Stimulated activated CD4-positive, alpha-beta T cell treated with anti-CD3 and anti-CD28 coated beads, Interleukin-2, amount 100 ng/mL, for 4 hours (primary cell): Measurements from ENCODE around the gene PCGF5.
A peak's percentile ranks its signal among the peaks of the same experiment; 100 is the strongest.
"Not testable (repeated sequence)": the region's sequence is repeated elsewhere in the genome, so short reads cannot be mapped to it uniquely, and the experiment has no call there.

Experiments
- DNase-seq: peaks from one replicate; pipeline ENCODE4 v3.0.0-alpha.2; 2020; ENCODE audit warnings: low read depth

PCGF5 gene

DNA sequence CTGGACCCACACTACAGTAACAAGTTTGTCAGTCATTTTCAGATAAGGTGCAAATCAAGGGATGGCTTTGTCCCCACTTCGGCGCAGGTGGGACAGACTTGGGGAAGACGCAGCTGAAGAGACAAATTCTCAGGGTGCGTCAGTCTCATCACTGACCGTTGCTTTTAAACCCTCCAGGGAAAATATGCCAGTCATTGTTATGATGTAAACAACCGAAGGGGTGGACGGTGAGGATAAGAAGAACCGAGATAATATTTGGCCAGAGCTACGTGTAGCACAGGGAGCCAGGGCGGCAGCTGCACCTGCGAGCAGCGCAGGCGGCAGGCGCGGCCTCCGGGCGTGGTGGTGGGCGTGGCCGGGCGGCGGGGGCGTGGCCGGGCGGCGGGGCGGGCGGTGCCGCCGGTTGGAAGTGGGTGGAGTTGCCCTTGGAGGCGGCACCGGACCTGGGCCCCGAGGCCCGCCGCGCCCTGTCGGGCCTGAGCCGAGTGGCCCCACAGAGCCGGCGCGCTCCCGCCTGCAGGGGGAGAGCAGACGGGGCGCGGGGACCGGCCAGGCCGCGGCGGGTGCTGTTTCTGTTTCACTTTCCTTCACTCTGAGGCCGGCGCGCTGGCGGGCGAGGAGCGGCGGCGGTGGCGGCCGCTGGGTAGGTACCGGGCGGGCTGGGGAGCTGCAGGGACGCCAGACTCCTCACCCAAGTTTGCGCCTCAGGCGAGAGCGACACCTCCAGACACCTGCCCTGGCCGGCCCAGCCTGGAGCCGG, at the start of gene PCGF5:
PCGF5 (plus strand) TSS at position 470 of the 760 bp plus-strand sequence. CDS start 2,209 bp downstream, outside the sequence.
- peak; percentile 81 for DNase-seq

DNA sequence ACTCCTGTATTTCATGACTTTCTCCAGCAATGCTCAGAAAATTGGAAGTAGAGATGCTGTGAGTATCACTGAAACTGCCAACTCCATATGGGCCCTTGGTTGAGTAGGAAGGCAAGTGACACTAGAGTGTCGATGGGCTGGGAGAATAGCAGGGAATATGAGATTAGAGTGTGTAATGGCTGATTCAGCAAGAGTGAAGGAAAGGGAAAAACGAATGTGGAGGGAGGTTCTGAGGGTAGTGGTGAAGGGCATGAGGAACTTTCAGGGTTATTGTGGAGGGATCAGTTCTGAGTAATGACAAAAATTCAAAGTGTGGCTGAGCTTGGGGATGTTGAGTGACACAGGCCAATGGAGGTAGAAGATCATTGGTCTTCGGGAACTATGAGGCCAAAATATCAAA, 49.0 kb upstream of the PCGF5 start:
- no peak for DNase-seq

DNA sequence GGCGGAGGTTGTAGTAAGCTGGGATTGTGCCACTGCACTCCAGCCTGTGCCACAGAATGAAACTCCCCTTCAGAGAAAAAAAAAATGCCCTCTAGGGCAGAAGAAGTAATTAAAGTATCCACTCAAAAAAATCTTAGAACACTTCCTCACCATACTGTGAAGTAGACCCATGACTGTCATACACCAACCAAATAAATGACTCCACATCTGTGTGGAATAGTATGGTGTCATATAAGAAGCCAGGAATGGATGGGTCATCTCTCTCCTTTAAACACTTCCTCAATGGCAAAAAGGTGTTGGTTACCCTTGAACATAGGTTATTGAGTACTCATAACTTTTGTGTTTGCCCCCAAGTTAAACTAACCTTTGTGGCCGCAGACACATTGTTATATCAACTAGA, 48.1 kb upstream of the PCGF5 start:
- DNase-seq, result no peak

DNA sequence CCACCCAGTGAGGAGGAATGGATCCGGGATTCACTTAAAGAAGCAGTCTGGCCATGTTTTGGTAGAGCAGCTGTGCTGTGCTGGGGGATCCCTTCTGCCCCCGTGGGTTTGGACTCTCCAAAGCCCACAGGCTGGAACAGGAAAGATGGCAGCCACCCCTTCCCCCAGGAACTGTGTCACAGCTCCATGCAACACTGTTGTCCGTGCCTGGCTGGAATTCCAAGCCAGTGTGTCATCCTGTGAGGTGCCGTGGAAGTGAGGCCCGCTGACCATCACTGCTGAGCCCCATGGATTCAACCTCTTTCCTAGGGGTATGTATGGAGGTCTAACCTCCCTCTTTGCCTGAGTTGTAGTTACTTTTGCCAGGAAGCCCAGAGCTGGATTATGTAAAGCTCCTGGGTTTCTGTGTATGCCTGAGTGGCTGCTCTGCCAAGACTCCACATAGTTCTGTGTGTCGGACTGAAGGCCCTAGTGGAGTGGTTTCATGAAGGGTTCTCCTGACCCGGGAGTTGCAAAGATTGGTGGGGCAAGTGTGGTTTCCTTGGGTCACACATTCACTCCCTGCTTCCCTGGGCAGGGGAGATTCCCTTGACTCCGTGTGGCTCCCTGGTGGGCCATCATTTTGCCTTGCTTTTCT, 35.1 kb upstream of the PCGF5 start:
- DNase-seq, result no peak

DNA sequence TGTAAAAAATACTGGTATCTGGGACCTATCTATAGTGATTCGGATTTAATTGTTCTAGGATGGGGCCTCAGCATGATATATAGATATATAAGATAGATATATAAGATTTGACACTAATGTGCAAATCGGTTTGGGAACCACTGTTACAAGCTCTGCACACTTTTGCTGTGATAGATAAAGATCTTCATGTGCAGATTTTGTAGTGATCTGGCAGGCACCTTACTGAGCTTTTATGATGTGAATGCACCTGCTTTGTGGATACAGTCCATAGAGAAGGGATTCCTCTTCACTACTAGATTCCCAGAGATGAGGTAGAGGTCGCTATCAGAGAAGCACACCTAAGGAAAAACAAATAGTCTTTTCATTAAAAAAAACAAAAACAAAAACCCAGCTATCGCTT, 33.3 kb upstream of the PCGF5 start:
- no peak for DNase-seq

DNA sequence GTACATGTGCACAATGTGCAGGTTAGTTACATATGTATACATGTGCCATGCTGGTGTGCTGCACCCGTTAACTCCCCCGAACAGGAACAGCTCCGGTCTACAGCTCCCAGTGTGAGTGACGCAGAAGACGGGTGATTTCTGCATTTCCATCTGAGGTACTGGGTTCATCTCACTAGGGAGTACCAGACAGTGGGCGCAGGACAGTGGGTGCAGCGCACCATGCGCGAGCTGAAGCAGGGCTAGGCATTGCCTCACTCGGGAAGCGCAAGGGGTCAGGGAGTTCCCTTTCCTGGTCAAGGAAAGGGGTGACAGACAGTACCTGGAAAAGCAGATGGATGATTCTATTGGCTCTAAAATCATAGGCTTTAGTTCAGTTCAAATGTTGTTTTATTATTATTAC, 32.5 kb upstream of the PCGF5 start:
- not testable (repeated sequence) for DNase-seq

DNA sequence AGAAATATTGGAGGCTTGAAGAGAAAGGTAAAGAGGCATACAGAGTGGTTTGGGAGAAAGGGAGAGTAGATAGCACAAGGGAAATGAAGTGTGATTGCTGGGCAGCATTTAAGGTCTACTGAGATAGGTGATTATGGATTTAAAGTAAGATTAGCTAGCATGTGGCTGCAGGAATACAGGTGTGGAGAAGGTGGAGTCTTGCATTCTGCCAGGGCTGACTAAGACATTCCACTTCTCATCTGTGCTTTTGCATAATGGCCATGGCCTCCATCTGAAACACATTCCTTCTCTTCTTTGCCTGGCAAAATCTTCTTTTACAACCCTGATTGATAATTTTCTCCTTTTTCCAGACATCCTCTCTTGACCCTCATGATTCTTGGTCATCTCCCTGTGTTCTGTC, 31.6 kb upstream of the PCGF5 start:
- DNase-seq, result no peak

DNA sequence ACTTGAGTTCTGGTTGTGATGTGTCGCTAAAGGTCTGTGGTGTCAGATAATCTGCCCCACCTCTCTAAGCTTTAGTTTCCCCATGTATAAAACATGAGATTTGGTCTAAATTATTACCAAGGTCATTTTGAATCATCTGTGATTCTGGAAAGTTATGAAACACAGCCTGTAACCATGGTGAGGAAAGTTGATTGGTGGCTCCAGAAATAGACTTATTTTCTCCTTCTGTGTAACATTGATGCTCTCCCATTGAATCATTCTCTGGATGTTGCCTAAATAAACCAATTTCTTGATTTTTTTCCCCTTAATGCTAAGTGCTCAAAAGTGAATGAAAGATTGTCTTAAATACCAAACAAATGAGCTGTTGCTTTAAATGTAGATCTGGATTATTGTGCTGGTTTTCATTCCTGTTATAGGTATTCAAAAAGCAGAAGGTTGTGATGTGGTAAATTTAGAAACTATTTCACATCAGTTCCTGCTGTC, 30.0 kb upstream of the PCGF5 start:
- no peak for DNase-seq

DNA sequence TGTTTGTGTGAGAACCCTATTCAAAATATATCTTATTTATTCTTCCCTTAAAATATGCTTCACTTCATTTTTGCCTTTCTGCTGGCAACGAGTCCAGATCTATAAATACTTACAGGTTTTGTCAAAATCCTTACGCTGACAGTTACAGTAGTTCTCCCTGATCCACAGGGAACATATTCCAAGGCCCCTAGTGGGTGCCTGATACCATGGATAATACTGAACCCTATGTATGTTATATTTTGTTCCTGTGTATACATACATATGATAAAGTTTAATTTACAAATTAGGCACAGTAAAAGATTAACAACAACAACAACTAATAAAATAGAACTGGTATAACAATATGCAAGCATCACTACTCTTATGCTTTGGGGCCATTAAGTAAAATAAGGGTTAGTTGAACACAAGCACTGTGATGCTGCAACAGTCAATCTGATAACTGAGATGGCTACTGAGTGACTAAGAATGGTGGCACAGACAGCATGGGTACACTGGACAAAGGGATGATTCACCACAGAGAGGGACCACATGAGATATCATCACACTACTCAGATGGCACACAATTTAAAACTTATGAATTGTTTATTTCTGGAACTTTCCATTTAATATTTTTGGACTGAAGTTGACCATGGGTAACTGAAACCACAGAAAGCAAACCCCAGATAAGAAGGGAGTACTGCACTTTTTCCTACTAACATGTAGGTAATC, 29.4 kb upstream of the PCGF5 start:
- DNase-seq, result no peak

DNA sequence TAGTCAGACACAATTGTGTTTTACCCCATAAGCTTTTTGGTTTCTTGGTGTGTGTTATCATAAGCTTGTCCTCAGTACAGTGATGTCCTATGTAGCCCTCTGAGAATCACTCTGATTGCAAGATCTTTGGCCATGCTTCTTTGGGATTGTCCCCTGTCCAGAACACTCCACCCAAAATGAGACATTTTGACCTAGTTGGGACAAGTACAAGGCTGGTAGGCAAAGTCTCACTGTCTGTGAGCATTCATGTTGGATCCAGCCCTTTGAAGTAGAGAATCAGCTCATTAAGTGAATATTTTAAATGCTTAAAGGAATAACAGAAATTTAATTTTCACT, 28.9 kb upstream of the PCGF5 start:
- no peak for DNase-seq

DNA sequence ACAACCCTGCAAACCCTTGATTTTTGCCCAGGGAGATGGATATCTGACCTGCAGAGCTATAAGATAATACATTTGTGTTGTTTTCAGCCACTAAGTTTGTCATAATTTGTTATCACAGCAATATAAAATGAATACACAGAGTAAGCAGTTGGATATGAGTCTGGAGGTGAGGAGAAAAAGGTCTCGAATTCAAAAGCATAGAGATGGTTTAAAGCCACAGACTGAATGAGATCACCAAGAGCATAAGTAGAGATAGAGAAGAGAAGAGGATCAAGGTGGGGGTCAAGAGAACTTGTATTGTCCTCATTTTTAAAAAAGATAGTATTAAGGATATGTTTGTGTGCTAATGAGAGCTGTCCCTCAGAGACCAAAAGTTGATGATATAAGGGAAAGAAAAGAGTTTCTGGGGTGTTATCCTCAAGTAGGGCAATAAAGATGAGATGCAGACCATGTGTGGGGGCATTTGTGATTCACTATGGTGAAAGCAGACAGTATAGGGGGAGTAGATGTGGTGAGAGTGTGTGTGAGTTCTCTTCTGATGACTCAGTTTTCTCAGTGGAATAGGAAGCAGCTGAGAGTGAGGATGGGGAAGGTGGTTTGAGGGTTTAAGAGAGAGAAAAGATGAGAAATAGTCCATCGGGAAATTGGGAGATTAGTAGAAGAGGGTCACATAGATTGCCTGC, 25.8 kb upstream of the PCGF5 start:
- DNase-seq, result no peak

DNA sequence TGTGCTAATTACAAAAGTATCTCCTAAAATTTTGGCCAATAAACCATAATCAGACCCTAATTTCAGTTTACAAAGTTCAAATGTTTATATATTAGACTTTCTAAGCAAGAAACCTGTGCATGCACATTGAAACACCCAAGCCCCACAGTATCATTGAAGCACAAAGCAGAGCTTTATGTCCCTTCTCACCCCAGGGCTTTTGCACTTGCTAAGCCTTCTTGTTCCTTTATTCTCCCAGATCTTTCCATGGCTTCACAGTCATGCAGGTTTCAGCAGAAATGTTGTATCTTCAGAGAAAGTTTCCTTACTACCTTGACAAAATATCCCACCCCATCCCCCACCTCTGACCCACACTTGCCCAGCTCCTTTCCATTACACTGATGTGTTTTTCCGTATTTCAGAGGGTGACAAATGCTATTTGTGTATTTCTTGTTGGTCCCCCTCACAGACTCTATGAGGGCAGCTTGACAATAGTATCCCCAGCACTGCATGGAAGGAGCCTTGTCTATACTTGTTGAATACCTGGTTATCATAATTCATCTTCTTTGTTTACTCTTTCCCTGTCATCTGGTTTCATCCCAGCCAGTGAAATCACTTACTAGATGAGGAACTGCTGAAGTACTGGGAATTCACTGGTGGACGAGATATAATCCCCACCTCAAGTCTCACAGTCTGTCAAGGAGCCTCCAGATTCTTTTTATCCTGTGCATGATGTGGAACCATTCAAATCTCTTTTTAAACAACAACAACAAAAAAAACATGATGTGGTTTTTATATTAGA, 24.0 kb upstream of the PCGF5 start:
- DNase-seq, result no peak

DNA sequence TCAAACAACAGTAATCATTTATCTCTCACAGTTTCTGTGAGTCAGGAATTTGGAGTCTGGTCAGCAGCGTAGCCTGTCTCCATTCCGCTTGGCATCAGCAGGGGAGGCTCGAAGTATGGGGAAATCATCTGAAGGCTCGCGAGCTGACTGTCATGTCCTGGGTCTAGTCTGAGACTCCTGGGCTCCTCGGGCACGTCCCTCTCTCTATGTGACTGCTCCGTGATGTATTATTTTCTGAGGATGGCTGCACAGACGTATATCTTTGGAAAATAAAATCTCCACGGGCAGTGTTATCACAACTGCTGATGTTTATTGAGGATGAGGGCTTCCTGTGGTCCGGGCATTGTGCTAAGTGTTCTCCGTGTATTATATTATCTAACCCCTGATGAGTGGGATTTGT, 23.3 kb upstream of the PCGF5 start:
- DNase-seq, result no peak

DNA sequence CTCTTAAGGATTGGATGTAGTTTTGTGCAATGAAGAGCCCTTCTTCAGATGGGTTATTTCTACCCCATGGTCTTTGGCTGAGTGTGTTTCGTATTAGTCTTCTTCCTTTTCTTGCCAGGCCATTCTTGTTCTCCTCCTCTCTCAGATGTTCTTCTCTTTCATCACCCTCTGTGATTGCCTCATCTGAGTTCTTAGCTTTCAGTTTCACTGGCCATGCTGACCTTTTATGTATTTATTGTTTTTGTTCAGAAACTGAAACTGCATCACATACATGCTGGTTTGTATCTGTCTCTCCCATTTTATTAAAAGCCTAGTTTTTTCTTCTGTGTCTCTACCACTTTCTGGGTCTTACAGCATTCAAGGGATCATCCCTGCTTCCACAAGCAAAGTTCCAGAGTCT, 21.7 kb upstream of the PCGF5 start:
- no peak for DNase-seq

DNA sequence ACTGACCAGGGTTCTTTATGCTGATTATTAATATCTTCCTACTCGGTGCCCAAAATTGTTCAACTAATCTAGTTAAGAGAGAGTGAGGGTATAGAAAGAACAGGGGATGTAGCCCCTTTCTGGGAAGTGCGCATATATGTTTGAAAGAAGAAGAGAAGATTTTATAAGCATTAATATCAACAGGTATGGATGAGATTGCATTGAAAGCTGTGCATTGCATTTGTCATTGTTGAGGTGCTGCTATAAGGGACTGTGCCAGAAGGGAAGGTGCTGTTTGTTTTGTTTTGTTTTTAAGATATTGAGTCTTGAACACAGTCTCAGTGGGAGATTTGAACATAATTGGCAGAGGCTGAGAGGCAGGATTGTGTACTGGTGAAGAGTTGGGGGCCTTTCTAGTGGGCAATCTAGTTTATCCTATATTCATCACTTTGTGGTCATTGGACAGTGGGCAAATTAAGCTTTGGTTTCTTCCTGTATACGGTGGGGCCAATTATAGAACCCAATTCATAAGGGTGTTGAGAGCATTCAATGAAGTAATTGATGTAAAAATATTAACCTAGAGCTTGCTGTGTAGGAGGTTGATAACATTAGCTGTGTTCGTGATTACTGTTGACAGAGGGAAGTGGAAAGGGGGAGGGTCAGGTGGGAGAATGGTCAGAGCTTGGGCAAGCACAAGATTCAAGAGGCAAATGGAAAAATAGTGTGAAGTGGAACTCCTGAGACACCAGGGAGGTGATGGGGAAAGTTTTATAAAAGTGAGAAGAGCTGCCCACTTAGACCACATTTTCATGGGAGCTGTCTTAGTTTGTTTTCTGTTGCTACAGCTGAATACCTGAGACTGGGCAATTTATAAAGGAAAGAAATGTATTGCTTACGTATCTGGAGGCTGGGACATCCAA, 19.9 kb upstream of the PCGF5 start:
- no peak for DNase-seq

DNA sequence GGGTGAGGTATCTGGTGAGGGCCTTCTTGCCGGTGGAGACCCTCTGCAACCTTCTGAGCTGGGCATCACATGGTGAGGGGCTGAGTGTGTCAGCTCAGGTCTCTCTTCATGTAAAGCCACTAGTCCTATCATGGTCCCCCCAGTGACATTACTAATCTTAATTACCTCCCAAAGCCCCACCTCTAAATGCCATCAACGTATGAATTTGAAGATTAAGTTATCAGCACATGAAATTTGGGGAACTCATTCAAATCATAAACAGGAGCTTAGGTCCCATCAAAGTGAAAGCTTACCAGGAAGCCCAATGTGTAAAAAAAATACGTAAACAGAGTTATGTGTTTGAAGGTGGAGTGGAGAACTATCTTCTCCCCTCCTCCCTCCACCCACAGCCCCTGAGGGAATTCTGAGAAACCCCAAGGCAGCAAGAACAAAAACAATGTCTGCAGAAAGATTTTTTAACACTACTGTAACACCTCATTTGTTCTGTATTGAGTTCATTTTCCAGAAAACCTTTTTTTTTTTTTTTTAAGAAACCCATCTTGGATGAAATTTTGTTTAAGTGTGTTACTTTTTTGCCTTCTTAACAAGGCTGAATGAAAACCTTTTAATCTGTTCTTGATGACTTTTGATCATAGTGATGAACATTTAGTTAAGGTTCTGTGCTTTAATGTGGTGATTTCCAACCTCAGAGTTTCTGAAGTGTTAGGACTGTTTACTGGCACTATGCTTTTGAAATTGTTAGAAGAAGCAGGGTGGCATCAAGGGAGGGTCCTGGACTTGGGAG, 19.1 kb upstream of the PCGF5 start:
- DNase-seq, result peak; percentile 39

DNA sequence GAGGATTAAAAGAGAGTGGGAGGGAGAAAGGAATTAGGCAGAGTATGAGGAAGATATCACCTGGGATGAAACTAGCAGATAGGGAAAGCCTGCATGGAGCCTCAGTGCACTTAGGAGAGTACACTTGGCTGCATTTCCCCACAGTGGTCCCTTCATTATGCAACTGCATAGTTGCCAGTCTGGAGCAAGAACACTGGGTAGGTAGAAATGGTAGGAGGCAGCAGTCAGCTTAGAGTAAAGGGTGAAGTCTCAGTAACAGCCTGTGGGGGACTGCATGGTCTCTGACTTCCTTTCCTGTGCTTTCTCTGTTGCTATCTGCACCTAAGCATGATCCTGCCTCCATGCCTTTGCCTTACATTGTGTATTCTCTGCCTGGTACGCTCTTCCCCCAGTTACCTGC, 14.0 kb upstream of the PCGF5 start:
- DNase-seq, result no peak

DNA sequence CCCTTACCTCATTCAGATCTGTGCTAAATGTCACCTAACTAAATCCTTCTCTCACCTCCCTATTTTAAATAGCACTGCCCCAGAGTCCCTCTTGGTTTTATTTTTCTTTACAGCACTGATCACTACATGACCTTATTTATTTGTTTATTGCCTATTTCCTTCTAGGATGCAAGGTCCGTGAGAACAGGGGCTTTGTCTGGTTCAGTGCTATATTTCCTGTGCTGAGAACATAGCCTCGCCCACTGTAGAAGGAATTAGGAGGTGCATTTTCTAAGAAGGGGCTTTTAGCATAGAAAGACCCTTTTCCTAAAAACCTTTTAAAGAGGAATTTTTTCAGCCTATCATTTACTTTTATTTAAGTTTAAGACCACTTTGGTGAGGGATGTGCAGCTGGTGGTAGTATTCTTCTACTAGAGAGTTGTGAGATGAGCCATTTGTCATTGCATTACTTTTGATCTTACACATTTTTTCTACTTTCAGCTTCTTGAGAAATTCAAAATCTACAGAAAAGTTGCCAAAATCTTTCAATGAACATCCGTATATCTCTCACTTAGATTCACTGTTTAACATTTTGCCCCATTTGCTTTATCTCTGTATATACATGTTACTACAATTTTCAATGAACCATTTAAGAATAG, 13.5 kb upstream of the PCGF5 start:
- no peak for DNase-seq

DNA sequence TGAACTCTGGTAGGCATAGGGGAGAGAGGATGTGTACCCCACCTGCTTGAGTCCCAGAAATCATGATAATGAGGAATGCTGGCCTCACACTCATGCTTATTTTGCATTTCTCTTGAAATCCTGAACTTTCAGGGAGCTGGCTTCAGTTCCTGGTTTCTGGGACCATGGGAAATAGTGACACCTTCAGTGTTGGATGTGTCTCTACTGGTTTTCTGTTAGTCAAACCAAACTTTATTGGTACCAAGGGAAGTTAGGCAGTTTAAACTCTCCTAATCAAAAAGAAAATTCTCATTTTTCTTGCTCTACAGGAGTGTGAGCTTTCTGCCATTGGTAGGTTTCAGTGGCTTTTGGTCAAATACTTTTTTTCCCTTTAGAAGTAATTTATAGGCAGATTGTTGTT, 11.8 kb upstream of the PCGF5 start:
- DNase-seq, result no peak

DNA sequence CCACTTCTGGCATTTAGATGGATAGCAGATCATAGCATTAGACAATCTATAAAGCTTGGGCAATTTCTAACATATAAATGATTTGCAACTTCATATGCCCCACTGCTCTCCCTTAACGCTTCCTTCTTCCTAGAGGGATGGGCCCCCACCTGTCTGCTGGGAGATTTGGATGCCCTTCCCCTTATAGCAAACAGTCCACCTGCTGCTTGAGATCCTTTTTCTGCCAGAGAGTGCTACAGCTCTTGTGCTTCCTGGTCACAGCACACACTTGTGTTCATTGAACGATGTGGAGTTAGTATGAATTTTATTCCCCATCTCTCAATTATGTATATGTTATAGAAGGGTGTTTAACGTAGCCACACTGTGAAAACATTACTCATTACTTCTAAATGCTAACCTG, 10.4 kb upstream of the PCGF5 start:
- no peak for DNase-seq
